ENCODE results near the gene IKZF3. TPM values are rescaled to one million over a fixed set of nuclear protein-coding genes. Genes with fewer than 3 reads are reported as not detected.
"Not testable (repeated sequence)": the region's sequence is repeated elsewhere in the genome, so short reads cannot be mapped to it uniquely, and the experiment has no call there.

IKZF3 gene
- polyA plus RNA-seq, 1 donor = 0.22 TPM

DNA sequence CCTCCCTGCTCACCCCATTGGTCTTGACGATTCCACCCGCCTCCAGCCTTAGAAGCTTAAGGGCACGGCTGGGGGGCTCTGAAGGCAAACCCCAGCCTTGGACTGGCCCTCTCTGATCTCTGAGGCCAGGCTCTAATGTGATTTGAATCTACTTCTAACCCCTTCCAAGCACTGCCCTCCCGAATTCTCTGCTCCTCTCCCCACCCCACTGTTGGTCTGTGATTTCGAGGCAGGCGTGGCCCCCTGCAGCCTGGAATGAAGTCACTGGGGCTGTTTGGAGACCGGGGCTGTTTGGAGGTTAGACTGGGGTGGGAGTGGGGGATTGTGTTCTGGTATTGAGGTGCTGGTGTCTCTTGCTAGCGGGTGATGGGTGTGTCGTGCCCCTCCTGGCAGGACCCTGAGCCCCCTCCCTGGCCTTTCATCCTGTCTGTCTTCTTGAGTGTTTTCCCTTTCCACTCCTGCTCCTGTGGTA is 124.2 kb downstream of the IKZF3 start:
- no peak for DNase-seq (ENCODE audit: low read depth)

DNA sequence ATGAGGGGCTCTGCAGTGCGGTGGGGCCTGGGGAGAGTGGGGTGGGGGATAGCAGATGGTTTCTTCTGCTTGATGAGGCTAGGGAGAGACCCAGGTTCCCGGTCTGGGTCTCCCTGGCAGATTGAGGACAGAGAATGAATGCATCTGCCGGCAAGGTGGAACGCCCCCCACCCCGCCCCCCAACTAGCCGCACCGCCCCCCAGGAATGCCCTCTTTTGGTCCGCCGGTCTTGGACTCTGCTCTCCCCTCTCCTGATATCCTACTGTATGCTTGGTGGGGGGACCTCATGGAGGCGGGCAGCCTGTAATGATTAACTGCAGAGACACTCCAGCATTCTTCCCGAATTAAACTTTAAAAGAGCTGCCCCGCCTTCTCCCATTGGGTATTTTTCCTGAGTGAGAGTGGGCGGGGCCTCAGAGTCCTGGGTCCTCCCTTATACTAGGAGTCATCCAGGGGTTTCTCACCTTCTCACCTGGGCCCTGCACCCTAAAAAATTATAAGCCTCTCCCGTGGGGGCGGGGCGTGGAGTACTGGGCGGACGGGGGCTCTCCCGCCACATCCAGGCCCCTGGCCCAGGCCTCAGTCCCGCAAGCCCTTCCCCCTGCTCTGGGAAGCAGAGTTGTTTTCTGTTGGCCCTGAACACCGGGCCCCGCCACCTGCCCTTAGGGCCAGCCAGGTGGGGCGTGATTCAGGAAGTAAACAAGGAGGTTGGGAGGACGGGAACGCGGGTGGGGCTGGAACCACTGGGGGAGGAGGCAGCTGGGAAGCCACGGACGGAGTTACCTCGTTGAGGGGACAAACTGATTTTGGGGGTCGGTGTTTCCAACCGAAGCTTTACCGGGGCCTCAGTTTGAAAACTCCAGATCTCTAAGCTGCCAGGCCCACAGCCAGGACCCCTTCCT is 124.9 kb downstream of the IKZF3 start:
- no peak for DNase-seq (ENCODE audit: low read depth)

DNA sequence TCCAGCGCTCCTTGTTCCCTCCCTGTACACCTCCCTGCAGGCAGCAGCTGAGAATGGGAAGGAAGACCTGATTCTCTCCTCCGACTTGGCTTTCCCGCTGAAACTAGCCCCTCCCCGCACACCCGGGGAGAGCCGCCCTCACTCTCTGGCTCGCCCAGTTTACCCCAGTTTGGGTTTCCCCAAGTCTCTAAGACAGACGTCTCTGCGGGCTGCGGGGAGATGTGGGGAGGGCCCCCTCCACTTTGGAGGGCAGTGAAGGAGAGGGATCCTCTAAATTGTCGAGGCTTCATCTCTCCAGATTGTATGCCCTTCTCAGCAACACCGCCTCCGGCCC is 125.6 kb downstream of the IKZF3 start:
- DNase-seq (ENCODE audit: low read depth) = no peak

DNA sequence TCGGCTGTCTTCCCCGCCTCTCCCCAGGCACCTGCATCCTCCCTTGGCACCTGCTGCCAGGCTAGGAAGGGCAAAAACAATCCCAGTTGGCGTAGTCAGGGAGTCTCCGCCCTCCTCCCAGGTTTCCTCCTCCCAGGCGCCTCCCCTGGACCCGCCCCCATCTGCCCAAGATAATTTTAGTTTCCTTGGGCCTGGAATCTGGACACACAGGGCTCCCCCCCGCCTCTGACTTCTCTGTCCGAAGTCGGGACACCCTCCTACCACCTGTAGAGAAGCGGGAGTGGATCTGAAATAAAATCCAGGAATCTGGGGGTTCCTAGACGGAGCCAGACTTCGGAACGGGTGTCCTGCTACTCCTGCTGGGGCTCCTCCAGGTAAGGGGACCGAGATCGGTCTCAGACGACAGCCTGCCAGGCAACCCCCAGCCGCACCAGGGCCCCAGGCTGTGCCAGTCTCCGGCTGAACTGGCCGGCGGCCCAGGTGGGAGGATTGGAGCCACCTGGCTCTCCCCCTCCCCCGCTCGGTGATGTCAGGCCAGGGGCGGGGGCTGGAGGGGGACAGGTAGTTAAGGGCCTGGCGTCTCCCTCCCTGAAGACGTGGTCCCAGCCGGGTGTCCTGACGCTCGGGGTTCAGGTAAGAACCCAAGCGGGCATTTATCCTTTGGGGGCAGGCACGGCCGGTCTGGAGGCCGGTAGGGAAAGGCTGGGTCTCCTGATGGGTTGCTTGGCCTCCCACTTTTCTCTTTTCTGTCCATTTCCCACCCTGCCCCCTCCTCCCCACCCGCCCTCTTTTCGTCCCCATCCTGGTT is 126.1 kb downstream of the IKZF3 start, which contains the start of gene GRB7:
TSS of gene GRB7 (plus strand) at position 179 of the 808 bp plus-strand sequence. CDS start 4,364 bp downstream, outside the sequence.
- DNase-seq (ENCODE audit: low read depth) = no peak

DNA sequence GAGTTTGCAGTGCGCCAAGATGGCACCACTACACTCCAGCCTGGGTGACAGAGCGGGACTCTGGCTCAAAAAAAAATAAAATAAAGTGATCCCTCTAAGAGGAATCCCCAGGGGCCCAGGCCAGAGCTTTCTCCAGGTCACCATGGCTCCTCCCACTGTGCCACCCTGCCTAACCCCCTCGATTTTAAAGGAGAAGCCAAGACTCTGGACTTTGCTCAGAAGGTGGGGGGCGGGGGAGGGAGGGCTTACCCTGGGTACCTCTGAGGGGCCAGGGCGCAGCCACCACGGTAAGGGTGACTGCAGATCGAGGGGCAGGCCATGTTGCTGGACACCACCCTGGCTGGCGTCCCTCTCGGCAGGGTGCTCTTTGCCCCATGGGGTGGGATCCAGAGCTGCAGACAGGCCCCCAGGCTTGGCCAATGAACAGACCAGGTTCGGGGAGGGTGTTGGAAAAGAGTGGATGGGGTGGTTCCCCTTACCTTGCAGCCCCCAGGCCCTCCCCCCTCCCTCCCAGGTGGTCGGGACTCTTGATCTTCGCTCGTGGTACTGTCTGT is 126.8 kb downstream of the IKZF3 start:
- no peak for DNase-seq (ENCODE audit: low read depth)

DNA sequence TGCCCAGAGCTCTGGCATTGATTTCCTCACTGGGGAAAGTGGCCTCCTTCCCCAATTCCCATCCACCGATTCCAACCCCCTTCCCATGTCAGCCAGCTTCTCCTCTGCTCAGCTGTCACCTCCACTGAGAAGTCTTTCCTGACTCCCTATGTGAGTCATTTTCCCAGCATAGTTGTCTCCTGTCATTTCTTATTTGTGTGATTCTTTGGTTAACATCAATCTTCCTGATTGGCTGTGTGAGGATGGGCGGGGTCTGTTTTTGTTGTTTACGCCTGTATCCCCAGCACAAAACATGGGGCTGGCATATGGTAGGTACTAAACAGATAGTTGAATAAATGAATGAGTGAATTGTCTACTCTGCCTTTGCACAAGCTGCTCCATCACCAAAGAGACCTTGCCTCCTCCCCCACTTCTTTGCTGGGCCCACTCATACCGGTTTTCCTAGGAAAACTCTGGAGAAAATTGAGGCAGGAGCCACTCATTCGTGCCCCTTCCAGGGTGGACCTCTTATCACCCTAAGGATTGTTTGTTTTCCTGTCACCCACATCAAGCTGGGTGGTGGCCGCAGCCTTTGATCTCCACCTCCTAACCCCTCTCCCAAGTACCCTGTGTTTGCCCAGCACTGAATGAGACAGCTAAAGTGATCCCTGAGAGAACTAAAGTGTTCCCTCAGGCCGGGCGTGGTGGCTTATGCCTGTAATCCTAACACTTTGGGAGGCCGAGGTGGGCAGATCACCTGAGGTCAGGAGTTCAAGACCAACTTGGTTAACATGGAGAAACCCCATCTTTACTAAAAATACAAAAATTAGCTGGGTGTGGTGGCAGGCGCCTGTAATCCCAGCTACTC is 127.6 kb downstream of the IKZF3 start:
- DNase-seq (ENCODE audit: low read depth) = no peak

DNA sequence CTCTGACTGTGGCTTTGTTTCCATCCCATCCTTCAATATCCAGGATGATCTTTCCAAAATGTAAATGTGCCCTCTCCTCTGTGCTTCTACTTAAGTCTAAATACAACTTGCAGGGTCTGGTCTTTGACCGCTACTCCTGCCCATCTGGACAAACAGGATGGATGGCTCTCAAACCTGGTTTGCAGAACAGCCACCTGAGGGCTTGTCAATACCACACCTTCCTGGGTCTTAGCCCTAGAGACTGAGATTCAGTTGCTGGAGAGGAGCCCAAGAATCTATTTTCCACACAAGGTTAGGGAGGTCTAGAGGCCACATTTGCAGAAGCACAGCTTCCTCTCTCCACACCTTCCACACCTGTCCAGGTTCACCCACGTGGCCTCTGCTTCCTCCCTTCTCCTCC is 128.2 kb downstream of the IKZF3 start:
- DNase-seq (ENCODE audit: low read depth) = no peak

DNA sequence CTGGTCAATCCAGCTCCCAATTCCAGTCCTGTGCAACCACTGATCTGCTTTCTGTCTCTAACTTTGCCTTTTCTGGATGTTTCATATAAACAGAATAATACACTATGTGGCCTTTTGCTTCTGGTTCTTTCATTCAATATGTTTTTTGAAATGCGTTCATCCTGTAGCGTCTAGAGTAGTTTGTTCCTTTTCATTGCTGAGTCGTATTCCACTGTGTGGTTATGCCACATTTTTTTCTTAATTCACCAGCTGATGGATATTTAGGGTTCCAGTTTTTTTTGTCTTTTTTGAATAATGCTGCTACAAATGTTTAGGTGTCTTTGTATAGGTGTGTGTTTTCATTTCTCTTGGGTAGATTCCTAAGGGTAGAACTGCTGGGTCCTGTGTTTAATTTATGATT is 131.5 kb downstream of the IKZF3 start:
- no peak for DNase-seq (ENCODE audit: low read depth)

DNA sequence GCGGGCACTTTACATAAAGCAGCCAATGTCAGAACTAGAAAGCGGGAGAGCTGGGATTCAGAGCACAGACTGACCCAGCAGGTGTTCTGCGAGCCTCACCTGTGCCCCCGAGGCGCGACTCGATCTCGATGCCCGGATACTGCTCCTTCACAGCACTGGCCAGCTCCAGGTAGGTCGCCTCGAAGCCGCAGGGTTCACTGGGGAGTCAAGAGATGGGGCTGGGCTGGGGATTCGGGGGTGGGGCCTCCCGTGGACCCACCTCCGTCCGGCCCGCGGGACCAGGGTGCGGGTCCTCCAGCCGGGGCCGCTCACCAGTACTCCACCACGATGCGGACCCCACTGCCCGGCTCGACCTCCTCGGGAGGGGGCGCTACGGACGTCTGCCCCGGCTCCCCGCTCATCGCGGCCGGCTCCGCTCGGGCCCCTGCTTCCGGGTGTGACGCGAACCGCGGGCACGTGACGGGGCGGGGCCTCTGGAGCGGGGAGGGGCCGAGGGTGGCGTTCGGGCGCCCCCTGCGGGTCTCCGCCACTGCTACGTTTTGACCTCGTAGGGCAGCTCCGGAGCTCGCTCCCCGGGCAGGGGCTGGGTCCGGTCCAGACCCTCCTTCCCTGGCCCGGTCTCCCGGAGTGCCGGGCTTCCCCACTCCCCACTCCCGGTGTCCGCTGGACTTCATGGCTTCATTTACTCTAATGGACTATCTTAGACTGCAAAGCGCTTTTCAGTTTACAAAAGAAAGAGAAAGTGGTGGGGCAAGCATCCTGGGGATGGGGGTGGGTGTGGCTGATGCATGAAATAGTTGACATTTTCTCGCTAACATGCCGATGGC is 133.8 kb downstream of the IKZF3 start, which contains the start of gene MIEN1:
TSS of gene MIEN1 (minus strand) at position 438 of the 827 bp plus-strand sequence. CDS start at position 401, 37 bp downstream.
- DNase-seq (ENCODE audit: low read depth) = peak; percentile 25

DNA sequence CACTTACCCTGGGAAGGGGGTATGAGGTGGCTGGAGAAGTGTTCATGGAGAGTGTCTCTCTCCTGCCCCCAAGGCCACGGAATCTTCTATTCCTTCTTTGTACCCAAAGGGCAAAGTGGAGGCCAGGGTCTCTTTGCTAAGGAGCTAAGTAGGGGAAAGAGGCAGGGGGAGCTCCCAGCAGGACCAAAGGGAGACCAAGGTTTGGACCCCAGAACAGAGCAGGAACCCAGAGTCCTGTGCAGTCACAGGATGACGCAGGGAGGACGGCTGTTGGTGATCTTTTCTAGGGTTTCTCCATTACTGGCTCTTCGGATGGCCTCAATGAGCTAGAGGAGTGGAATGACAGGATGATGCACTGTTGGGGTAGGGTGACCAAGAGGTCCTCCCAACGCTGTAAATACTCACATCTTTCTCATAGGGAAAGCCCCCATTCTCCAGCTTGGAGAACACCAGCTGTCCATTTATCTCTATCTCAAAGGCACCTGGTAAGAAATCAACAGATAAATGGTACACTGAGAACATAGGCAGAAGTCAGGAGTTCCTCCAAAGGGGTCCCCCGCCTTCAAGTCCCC is 134.7 kb downstream of the IKZF3 start:
- no peak for DNase-seq (ENCODE audit: low read depth)

DNA sequence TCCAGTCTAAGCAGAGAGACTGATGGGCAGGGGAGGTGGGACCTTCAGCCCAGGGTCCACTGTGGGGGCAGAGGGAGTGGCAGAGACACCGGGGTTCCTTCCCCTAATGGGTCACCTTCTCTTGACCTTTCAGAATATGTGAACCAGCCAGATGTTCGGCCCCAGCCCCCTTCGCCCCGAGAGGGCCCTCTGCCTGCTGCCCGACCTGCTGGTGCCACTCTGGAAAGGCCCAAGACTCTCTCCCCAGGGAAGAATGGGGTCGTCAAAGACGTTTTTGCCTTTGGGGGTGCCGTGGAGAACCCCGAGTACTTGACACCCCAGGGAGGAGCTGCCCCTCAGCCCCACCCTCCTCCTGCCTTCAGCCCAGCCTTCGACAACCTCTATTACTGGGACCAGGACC is 136.6 kb downstream of the IKZF3 start:
- DNase-seq (ENCODE audit: low read depth) = no peak

DNA sequence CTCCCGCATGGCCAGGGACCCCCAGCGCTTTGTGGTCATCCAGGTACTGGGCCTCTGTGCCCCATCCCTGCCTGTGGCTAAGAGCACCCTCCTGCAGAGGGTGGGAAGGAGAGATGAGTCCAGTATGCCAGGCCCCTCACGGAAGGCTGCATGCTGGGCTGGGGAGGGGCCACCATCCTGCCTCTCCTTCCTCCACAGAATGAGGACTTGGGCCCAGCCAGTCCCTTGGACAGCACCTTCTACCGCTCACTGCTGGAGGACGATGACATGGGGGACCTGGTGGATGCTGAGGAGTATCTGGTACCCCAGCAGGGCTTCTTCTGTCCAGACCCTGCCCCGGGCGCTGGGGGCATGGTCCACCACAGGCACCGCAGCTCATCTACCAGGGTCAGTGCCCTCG is 137.5 kb downstream of the IKZF3 start:
- no peak for DNase-seq (ENCODE audit: low read depth)

DNA sequence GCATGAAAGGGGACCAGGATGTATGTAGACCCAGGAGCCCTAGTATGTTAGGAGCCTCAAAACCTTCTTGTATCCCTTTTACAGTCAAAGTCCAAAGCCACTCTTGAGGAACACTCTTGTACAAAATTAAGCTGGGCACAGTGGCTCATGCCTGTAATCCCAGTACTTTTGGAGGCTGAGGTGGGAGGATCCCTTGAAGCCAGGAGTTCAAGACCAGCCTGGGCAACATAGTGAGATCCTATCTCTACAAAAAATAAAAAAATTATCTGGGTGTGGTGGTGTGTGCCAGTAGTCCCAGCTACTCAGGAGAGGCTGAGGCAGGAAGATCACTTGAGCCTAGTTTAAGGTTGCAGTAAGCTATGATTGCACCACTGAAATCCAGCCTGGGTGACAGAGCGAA is 138.2 kb downstream of the IKZF3 start:
- not testable (repeated sequence) for DNase-seq (ENCODE audit: low read depth)

DNA sequence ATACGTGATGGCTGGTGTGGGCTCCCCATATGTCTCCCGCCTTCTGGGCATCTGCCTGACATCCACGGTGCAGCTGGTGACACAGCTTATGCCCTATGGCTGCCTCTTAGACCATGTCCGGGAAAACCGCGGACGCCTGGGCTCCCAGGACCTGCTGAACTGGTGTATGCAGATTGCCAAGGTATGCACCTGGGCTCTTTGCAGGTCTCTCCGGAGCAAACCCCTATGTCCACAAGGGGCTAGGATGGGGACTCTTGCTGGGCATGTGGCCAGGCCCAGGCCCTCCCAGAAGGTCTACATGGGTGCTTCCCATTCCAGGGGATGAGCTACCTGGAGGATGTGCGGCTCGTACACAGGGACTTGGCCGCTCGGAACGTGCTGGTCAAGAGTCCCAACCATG is 139.4 kb downstream of the IKZF3 start:
- no peak for DNase-seq (ENCODE audit: low read depth)

DNA sequence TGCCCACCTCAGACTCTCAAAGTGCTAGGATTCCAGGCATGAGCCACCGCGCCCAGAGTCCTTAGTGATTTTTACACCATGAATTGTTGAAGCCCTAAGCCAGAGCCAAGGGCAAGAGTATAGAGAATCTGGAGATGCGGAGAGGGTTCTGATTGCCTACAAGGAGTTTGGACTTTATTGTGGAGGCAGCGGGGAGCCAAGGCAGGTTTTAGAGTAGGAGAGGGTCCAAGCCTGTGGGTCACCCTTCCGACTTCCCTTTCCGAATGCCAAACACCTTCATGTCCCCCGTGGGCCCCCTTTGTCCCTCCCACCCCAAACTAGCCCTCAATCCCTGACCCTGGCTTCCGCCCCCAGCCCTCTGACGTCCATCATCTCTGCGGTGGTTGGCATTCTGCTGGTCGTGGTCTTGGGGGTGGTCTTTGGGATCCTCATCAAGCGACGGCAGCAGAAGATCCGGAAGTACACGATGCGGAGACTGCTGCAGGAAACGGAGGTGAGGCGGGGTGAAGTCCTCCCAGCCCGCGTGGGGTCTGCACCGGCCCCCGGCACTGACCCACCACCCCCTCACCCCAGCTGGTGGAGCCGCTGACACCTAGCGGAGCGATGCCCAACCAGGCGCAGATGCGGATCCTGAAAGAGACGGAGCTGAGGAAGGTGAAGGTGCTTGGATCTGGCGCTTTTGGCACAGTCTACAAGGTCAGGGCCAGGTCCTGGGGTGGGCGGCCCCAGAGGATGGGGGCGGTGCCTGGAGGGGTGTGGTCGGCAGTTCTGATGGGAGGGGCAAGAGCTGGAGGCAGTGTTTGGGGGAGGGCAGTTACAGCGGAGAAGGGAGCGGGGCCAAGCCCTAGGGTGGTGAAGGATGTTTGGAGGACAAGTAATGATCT is 140.9 kb downstream of the IKZF3 start:
- no peak for DNase-seq (ENCODE audit: low read depth)

DNA sequence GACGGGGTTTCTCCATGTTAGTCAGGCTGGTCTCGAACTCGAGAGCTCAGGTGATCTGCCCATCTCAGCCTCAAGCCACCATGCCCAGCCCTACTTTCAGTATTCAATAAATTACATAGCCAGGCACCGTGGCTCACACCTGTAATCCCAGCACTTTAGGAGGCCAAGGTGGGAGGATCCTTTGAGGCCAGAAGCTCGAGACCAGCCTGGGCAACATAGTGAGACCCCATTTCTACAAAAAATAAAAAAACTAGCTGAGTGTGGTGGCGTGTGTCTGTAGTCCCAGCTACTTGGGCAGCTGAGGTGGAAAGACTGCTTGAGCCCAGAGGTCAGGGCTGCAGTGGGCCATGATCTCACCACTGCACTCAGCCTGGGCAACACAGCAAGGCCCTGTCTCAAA is 142.0 kb downstream of the IKZF3 start:
- DNase-seq (ENCODE audit: low read depth) = no peak

DNA sequence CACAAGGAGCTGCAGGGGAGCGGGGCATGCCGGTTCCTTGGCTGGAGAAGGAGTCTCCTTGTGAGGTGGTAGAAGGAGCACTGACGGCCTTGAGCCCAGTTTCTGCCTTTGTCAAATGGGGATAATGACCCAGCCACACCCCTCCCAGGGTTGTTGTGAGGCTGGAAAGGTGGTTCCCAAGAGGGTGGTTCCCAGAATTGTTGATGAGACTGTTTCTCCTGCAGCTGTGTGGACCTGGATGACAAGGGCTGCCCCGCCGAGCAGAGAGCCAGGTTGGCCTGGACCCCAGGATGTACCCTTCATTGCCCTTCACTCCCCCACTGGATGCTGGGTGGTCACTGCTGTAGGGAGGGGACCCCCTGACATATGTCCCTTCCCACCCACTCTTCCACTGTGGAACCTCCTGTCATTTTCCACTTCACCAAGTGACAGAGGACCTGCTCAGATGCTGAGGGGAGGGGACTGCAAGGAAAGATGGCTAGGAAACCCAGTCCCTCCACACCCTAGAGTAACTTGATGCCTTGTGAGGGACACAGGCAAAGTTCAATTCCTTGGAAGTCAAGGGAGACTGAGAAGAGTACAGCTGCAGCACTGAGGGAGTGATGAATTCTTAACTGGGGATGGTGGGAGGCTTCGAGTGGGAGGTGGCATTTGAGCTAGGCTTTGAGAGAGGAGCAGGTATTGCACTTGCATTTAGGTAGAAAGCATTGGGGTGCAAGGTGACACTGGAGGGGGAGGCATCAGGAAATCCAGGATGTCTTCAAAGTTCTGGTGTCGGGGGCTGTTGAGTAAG is 144.4 kb downstream of the IKZF3 start:
- no peak for DNase-seq (ENCODE audit: low read depth)

DNA sequence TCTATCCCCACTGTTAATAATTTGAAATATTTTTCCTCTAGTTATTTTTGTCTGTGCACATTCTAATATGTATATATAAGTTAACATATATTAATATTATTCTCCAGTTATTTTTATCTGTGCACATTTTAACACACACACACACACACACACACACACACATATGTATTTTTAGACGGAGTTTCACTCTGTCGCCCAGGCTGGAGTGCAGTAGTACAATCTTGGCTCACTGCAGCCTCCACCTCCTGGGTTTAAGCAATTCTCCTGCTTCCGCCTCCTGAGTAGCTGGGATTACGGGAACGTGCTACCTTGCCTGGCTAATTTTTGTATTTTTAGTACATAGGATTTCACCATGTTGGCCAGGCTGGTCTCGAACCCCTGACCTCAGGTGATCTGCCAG is 146.5 kb downstream of the IKZF3 start:
- DNase-seq (ENCODE audit: low read depth) = no peak
